Sigmoid colon (tissue), 4 donors: ENCODE results near the gene TXNDC2.

Experiments
- CTCF ChIP-seq, 4 experiments: fragments of 450-650 bp in 3 of 4; fragments of 200-600 bp in 1 of 4; IDR thresholded peaks; one replicate each; pipeline ENCODE4 v1.5.1; 2016 to 2019; ENCODE audit warnings: antibody characterized with exemption in 4 of 4, mild to moderate bottlenecking in 3 of 4, moderate library complexity in 2 of 4
- EP300 ChIP-seq, 4 donors: sonication (generic); formaldehyde crosslinking; IDR thresholded peaks; one replicate each; pipeline ENCODE4 v1.6.1; 2017; ENCODE audit warnings: antibody characterized with exemption in 4 of 4
- POLR2A ChIP-seq, 2 donors: fragments of 450-650 bp; IDR thresholded peaks; one replicate each; pipeline ENCODE4 v1.6.1; 2016; ENCODE audit warnings: antibody characterized with exemption in 2 of 2, mild to moderate bottlenecking in 2 of 2, moderate library complexity in 2 of 2
- POLR2AphosphoS5 ChIP-seq, 4 donors: sonication (generic); formaldehyde crosslinking; IDR thresholded peaks; one replicate each; pipeline ENCODE4 v1.6.1; 2017; ENCODE audit warnings: antibody characterized with exemption in 4 of 4

GRCh38 chr18:9925369-9925768 lies 39.6 kb downstream of the TXNDC2 start:
- TF ChIP-seq POLR2A (IDR thresholded peaks at IDR 0.05) (no peak), EP300 (IDR thresholded peaks at IDR 0.05) (no peak), CTCF (IDR thresholded peaks at IDR 0.05) (no peak), POLR2AphosphoS5 (IDR thresholded peaks at IDR 0.05) (no peak)
